GM18505 (cell line): Measurements from ENCODE around the gene JARID2.

ENCODE experiments used
- ATAC-seq: cut with Tn5 transposase; IDR thresholded peaks from one replicate; pipeline ENCODE4 v1.9.1; 2021; ENCODE audit not compliant: unreplicated experiment
- POLR2A ChIP-seq: IDR thresholded peaks from 4 replicates; pipeline ENCODE4 v1.6.1; 2011; ENCODE audit warnings: borderline replicate concordance; ENCODE audit not compliant: insufficient read depth, insufficient read length; ENCODE audit errors: extremely low read depth

JARID2 gene

GRCh38 chr6:15336900-15337560, 91.2 kb downstream of the JARID2 start:
- no peak for ATAC-seq
- TF ChIP-seq POLR2A = no peak

- no peak for TF ChIP-seq POLR2A
- no peak for ATAC-seq
Observed at GRCh38 chr6:15337582-15337981, 91.7 kb downstream of the JARID2 start.

- no peak for TF ChIP-seq POLR2A
- ATAC-seq = no peak
Observed at GRCh38 chr6:15338476-15338875, 92.6 kb downstream of the JARID2 start.

GRCh38 chr6:15339081-15339480, 93.2 kb downstream of the JARID2 start:
- ATAC-seq = no peak

GRCh38 chr6:15340105-15340601, 94.3 kb downstream of the JARID2 start:
- TF ChIP-seq POLR2A = no peak

More at GRCh38 chr6:15339081-15339480, 93.2 kb downstream of the JARID2 start:
- no peak for TF ChIP-seq POLR2A

GRCh38 chr6:15340775-15341174, 94.9 kb downstream of the JARID2 start:
- no peak for TF ChIP-seq POLR2A
- no peak for ATAC-seq

More at GRCh38 chr6:15340105-15340601, 94.3 kb downstream of the JARID2 start:
- ATAC-seq = no peak

- no peak for ATAC-seq
- TF ChIP-seq POLR2A = no peak
Observed at GRCh38 chr6:15341311-15342001, 95.6 kb downstream of the JARID2 start.

- TF ChIP-seq POLR2A = no peak
- ATAC-seq = no peak
Observed at GRCh38 chr6:15342114-15342513, 96.2 kb downstream of the JARID2 start.

DNA sequence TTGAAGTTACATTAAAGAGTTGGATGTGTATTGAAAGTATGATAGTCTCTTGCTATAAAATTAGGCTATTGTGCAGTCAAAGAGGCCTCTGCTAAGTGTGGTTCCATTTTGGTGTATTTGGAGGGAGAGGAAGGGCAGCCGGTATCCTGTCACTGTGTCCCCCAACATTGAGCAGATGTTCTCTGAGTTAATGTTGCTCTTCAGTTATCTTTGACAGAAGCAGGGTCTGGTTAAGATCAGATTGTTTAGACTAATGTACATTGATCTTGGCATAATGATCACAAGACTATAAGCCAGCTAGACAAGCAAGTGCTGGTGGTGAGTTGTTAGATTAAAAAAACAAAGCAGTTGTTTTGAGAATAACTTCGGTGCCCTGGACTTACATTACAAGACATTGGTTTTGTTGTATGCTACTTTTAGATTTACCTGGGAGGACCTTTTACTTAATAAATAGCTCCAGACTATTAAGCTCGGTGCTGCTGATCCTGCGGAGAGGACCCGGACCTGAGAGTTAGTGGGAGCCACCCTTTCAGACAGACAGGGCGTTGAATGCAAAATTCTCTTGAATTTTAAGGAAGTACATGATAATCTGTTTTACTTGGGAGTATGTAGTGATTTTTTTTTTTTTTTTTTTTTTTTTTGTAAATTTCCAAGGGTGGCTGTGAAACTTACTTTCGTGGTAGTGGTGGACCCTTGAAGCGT, 97.8 kb downstream of the JARID2 start:
- no peak for TF ChIP-seq POLR2A
- ATAC-seq = no peak

DNA sequence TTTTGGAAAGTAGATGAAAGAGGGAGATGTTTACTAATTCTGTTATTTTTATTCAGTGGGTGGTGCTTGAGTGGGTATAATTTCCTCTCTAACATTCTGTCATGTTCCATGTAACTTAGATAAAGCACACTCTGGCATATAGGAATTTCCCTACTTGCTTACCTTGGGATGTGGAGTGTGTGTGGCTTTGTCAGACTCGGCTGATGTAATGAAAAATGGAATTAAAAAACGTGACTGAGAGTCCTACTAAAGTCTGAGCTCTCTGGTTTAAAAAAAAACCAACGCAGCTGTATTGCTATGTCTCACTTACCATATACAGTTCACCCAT, 98.3 kb downstream of the JARID2 start:
- no peak for ATAC-seq
- no peak for TF ChIP-seq POLR2A

- TF ChIP-seq POLR2A = no peak
- no peak for ATAC-seq
Observed at GRCh38 chr6:15344831-15345230, 99.0 kb downstream of the JARID2 start.

DNA sequence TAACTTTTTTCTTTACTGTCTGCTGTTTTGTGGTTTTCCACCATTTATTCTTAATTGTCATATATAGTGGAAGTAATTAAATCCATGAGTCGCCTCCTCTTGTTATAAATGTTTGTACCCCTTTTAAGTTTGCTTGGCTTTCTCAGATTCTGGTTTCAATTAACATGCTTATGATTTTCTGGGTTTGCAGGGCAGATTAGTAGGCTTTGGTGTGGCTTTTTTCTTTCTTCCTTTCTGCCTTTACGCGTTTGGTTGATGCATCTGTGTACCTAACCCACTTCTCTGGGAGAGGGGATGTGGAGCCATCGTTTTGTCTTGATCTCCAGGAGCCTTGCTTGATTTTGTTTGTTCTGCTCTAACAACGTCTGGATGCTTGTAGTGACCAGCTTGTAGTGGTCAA, 100.4 kb downstream of the JARID2 start:
- ATAC-seq = no peak
- TF ChIP-seq POLR2A = no peak

DNA sequence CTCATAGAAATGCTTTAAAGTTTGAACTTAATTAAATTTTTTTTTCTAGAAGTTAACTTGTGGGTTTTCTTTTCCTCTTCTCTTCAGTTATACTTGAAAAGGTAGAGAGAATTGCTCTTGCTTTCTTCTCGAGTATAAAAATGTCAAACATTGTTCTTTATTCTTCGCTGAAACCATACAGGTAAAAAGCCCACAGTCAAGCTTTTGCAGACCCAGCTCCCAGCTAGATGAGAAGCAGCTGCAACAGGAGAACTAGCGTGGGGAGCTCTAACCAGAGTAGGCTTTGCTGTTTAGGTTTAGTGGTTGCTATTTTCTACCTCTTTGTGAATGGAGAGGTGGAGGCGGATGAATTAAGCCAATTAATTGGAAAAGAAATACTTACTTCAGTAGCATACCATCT, 102.7 kb downstream of the JARID2 start:
- no peak for ATAC-seq
- no peak for TF ChIP-seq POLR2A

DNA sequence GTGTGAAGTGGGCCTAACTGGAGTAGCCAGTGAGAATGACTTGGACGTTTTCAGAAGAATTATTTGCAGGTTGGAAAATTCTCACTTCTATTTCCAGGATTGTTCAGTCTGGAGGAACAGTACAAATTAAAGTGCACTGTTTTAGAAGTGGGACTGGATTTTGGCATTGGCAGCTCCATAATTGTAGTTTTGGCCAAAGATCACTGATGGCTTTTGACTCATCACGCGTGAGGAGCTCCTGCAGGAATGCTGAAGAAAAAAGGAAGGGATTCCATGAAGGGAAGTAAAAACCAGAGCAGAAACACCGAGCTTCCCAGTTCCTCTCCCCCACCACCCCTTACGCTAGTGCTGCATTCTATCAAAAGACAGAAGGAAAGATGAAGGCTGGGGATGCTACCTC, 103.5 kb downstream of the JARID2 start:
- no peak for ATAC-seq
- TF ChIP-seq POLR2A = no peak
